ENCODE data around the gene EIF3A. TPM values are rescaled to one million over a fixed set of nuclear protein-coding genes. Genes with fewer than 3 reads are reported as not detected.
A peak's percentile ranks its signal among the peaks of the same experiment; 100 is the strongest.

EIF3A gene
- total and polyA plus RNA-seq, 2 of the 8 experiments (the other 6 are each of a cell fraction or from before 2014, with no cell fraction given), result 26.8 to 209 TPM

DNA sequence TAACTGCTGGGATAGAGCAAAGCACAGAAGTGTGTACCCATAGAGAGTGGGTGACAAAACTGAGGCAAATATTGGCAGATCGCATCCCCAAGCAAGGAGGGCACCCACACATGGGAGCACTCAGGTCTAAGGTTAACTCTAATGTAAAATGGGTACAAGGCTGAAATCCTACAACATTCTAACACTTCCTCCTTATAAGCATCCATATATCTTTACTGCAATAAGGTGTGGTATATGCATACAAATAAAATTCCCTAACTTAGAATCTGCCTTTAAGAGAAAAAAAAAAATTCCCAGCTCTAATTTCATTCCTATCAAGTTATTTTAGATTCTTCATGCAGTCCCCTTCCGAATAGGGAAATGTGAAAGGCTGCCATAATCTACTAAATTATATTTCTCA is 18.7 kb downstream of the EIF3A start:
- WGBS, 2 experiments (ENCODE audit: extremely low coverage in 1 of 2, insufficient coverage in 1 of 2, insufficient read length in 1 of 2, insufficient replicate concordance in 2 of 2, low coverage in 1 of 2, low lambda C conversion rate in 2 of 2, missing lambda C conversion rate in 1 of 2), result 92% methylated on average over 2 of the region's 2 CpGs; no CpG with 5 or more reads in 1 of the 2 experiments

More for the DNA sequence above, 18.7 kb downstream of the EIF3A start:
- Histone ChIP-seq H4K91ac (replicated peaks; ENCODE audit: insufficient read length, low read length) (no peak overlapping the region), H3K9me3 (ENCODE audit: insufficient read depth in 2 of 2, low read depth in 1 of 2, low read length in 1 of 2) (no peaks in the 10 kb centered on the region), H3K79me1 (ENCODE audit: low read depth, low read length) (no peaks in the 10 kb centered on the region; the same call in 1 of the 2 replicates), H3K9ac (replicated peaks in 1 of 4; ENCODE audit: extremely low read depth in 1 of 4, low read depth in 3 of 4, low read length in 3 of 4) (no peak overlapping the region), H4K20me1 (replicated peaks in 1 of 2; ENCODE audit: control insufficient read depth in 1 of 2, insufficient read depth in 2 of 2, low read length in 2 of 2) (peaks cover 14 to 16% of the 10 kb centered on the region in 2 experiments), H3K27me3 (replicated peaks in 1 of 4; ENCODE audit: control insufficient read depth in 3 of 4, extremely low read depth in 1 of 4, insufficient read depth in 3 of 4, low read length in 3 of 4) (no peaks in the 10 kb centered on the region), H3K4me3 (ENCODE audit: extremely low read depth in 1 of 4, insufficient read depth in 2 of 4, low read depth in 3 of 4, low read length in 4 of 4) (no peak overlapping the region), H3K4ac (replicated peaks; ENCODE audit: insufficient read length, low read depth, low read length) (no peak overlapping the region), H3K14ac (ENCODE audit: insufficient read length) (no peak overlapping the region), H4K8ac (ENCODE audit: extremely low read depth, insufficient read depth, low read length) (no peak overlapping the region), H2BK20ac (ENCODE audit: low read length) (no peak overlapping the region), H2AFZ (ENCODE audit: low read length) (no peak overlapping the region), H3K4me2 (ENCODE audit: insufficient read depth in 1 of 2, low read depth in 2 of 2, low read length in 2 of 2) (no peak overlapping the region), H2BK12ac (ENCODE audit: low read depth, low read length) (no peak overlapping the region), H3K56ac (replicated peaks; ENCODE audit: insufficient read length, low read depth, low read length) (no peak overlapping the region), H3K36me3 (ENCODE audit: control insufficient read depth in 2 of 4, insufficient read depth in 4 of 4, low read length in 3 of 4) (peaks cover 45 to 93% (median 80%) of the 10 kb centered on the region in 4 experiments), H3K79me2 (ENCODE audit: control insufficient read depth in 1 of 2, insufficient read depth in 2 of 2, low read length in 2 of 2) (peaks cover 0 to 84% of the 10 kb centered on the region in 2 experiments; a peak in 2 of 4 replicates), H3K23me2 (ENCODE audit: low read depth, low read length) (no peaks in the 10 kb centered on the region), H2BK5ac (ENCODE audit: low read depth, low read length) (no peak overlapping the region), H3K23ac (ENCODE audit: insufficient read length) (no peak overlapping the region), H2BK15ac (ENCODE audit: low read length) (no peak overlapping the region), H3K4me1 (replicated peaks in 1 of 4; ENCODE audit: control insufficient read depth in 3 of 4, insufficient read depth in 4 of 4, low read length in 3 of 4) (no peaks in the 10 kb centered on the region), H4K5ac (ENCODE audit: insufficient read length, low read depth, low read length) (no peak overlapping the region), H3K18ac (ENCODE audit: extremely low read depth, low read length) (no peak overlapping the region), H2BK120ac (replicated peaks; ENCODE audit: low read depth, low read length) (no peak overlapping the region), H3K27ac (ENCODE audit: low read depth, low read length) (no peak overlapping the region), H2AK5ac (ENCODE audit: low read depth, low read length) (no peak overlapping the region)
- peak in 1 of 2 experiments; percentile 55; a peak in 1 of 3 replicates for TF ChIP-seq POLR2A (IDR thresholded peaks at IDR 0.05; ENCODE audit: control extremely low read depth in 1 of 2, low read depth in 2 of 2, low read length in 2 of 2)
- no peak for TF ChIP-seq KDM5A (IDR thresholded peaks at IDR 0.05; ENCODE audit: low read length)
- TF ChIP-seq SIRT6 (IDR thresholded peaks at IDR 0.05; ENCODE audit: low read length), result no peak
- 0 out of 2 replicates have a peak, but pooled peaks have one; percentile 27 for TF ChIP-seq POLR2AphosphoS5 (IDR thresholded peaks at IDR 0.05; ENCODE audit: low read depth, low read length)
- ChIA-PET POLR2A (ENCODE audit: partially characterized antibody) (interaction anchor here (1.7 to 3.1 kb wide), 2 partner anchors 8 to 16 kb away, joined by 7 to 19 read pairs; no protein-coding TSS in a partner anchor), CTCF (ENCODE audit: partially characterized antibody) (interaction anchor here (0.7 kb wide), 1 partner anchor 485 kb away, joined by 3 read pairs; no protein-coding TSS in a partner anchor)
- DNase-seq (ENCODE audit: low read depth in 1 of 2, low spot score in 2 of 2), result peak in 1 of 2 experiments; percentile 13
- no peak for FAIRE-seq
